Nephron (organoid): ENCODE measurements around the gene ADGRL3.

Source experiments
- H3K27ac Mint-ChIP-seq, 3 experiments: 2 replicates each; pipeline ENCODE4 v1.8.0; 2020; ENCODE audit warnings: mixed read lengths in 3 of 3, mild to moderate bottlenecking in 2 of 3, moderate library complexity in 1 of 3
- H3K27me3 Mint-ChIP-seq: 2 replicates; pipeline ENCODE4 v1.8.0; 2021; ENCODE audit warnings: low read depth, mild to moderate bottlenecking, moderate library complexity, mixed read lengths
- H3K36me3 Mint-ChIP-seq: 2 replicates; pipeline ENCODE4 v1.8.0; 2020; ENCODE audit warnings: low read depth, mixed read lengths
- H3K4me1 Mint-ChIP-seq: 2 replicates; pipeline ENCODE4 v1.8.0; 2020; ENCODE audit warnings: mixed read lengths
- H3K4me3 Mint-ChIP-seq, 3 experiments: 2 replicates each; pipeline ENCODE4 v1.8.0; 2020; ENCODE audit warnings: mild to moderate bottlenecking in 3 of 3, mixed read lengths in 3 of 3, moderate library complexity in 2 of 3
- H3K9me3 Mint-ChIP-seq: 2 replicates; pipeline ENCODE4 v1.8.0; 2020; ENCODE audit warnings: mixed read lengths
- TF ChIP-seq, protein P1 (sequence below), 3 experiments: fragments of 200-600 bp; sonication (generic); IDR thresholded peaks; one replicate each; pipeline ENCODE4 v1.5.0; 2021; ENCODE audit warnings: antibody characterized with exemption in 3 of 3; ENCODE audit not compliant: unreplicated experiment in 3 of 3

ADGRL3 gene

GRCh38 chr4:61882381-61882780 is 682.3 kb downstream of the ADGRL3 start:
- peaks cover 10% of the 10 kb centered on the region for H3K4me1 Mint-ChIP-seq
- no peaks in the 10 kb centered on the region for H3K36me3 Mint-ChIP-seq
- TF ChIP-seq, protein P1, sequence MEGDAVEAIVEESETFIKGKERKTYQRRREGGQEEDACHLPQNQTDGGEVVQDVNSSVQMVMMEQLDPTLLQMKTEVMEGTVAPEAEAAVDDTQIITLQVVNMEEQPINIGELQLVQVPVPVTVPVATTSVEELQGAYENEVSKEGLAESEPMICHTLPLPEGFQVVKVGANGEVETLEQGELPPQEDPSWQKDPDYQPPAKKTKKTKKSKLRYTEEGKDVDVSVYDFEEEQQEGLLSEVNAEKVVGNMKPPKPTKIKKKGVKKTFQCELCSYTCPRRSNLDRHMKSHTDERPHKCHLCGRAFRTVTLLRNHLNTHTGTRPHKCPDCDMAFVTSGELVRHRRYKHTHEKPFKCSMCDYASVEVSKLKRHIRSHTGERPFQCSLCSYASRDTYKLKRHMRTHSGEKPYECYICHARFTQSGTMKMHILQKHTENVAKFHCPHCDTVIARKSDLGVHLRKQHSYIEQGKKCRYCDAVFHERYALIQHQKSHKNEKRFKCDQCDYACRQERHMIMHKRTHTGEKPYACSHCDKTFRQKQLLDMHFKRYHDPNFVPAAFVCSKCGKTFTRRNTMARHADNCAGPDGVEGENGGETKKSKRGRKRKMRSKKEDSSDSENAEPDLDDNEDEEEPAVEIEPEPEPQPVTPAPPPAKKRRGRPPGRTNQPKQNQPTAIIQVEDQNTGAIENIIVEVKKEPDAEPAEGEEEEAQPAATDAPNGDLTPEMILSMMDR (IDR thresholded peaks at IDR 0.05; ENCODE audit: unreplicated experiment in 3 of 3), result no peak
- no peak overlapping the region for H3K27ac Mint-ChIP-seq
- no peaks in the 10 kb centered on the region for H3K27me3 Mint-ChIP-seq
- H3K9me3 Mint-ChIP-seq, result no peaks in the 10 kb centered on the region
- H3K4me3 Mint-ChIP-seq, result no peak overlapping the region

DNA sequence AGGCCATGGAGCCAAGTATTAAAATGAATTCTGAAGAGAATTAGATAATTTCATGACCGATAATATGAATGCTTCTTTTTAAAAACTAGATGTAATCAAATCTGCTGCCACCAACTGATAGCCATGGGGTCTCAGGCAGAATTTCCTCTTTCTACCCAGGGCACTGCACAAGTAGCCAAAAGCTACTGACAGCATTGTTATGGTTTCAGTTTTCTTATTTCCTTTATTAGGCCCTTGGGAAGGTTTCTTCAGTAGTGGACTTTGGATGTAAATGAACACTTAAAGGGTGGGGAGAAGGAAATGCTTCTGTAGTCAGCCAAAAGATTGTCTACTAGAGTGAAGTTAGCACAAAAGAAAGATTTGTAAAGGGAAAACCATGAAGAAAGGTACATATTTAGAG is 686.0 kb downstream of the ADGRL3 start:
- Mint-ChIP-seq H3K4me1 (peaks cover 10% of the 10 kb centered on the region), H3K27ac (peak overlapping the region in 2 of 3 experiments; percentile 43 to 48), H3K4me3 (no peak overlapping the region), H3K36me3 (no peaks in the 10 kb centered on the region), H3K9me3 (no peaks in the 10 kb centered on the region), H3K27me3 (no peaks in the 10 kb centered on the region)
- TF ChIP-seq, protein P1 (IDR thresholded peaks at IDR 0.05; ENCODE audit: unreplicated experiment in 3 of 3), result no peak

DNA sequence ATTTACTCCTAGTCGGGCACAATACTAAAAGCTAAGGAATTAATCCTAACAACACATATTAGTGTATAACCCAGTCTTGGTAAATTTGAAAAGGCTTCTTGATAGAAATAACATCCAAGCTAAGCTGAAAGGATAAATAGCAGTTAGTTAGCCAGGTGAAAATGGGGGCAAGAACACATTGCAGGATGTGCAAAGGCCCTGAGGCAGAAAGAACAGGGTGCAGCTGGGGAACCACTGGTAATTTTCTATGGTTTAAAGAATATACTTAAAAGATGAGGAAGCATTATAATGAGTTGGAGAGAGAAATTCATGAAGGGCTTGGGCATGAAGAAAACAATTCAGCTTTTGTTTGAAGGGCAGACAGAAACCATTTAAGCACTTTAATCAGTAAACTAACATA is 689.0 kb downstream of the ADGRL3 start:
- Mint-ChIP-seq H3K9me3 (no peaks in the 10 kb centered on the region), H3K4me1 (peaks cover 10% of the 10 kb centered on the region), H3K4me3 (no peak overlapping the region), H3K27me3 (no peaks in the 10 kb centered on the region), H3K36me3 (no peaks in the 10 kb centered on the region), H3K27ac (no peak overlapping the region)
- TF ChIP-seq, protein P1 (IDR thresholded peaks at IDR 0.05; ENCODE audit: unreplicated experiment in 3 of 3), result no peak

DNA sequence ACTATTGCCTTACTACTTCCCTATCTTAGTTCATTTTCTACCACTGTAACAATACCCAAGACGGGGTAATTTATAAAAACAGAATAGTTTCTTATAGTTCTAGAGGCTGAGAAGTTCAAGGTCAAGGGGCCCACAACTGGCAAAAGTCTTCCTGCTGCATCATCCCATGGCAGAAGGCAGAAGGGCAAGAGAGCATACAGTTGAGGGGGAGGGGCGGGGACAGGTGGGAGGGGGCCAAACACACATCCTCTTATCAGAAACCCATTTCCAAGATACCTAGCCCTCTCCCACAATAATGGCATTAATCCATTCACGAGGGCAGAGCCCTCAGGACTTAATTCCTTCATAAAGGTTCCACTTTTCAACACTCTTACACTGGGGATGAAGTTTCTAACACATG is 690.2 kb downstream of the ADGRL3 start:
- TF ChIP-seq, protein P1 (IDR thresholded peaks at IDR 0.05; ENCODE audit: unreplicated experiment in 3 of 3), result no peak
- no peak overlapping the region for H3K4me3 Mint-ChIP-seq
- no peak overlapping the region for H3K27ac Mint-ChIP-seq

GRCh38 chr4:61891953-61892352 is 691.8 kb downstream of the ADGRL3 start:
- H3K36me3 Mint-ChIP-seq, result peaks cover 6% of the 10 kb centered on the region
- H3K4me1 Mint-ChIP-seq, result peaks cover 8% of the 10 kb centered on the region
- no peaks in the 10 kb centered on the region for H3K27me3 Mint-ChIP-seq
- no peak overlapping the region for H3K4me3 Mint-ChIP-seq
- H3K9me3 Mint-ChIP-seq, result no peaks in the 10 kb centered on the region
- TF ChIP-seq, protein P1 (IDR thresholded peaks at IDR 0.05; ENCODE audit: unreplicated experiment in 3 of 3), result no peak
- H3K27ac Mint-ChIP-seq, result no peak overlapping the region

More for the DNA sequence above, 690.2 kb downstream of the ADGRL3 start:
- peaks cover 10% of the 10 kb centered on the region for H3K4me1 Mint-ChIP-seq
- H3K36me3 Mint-ChIP-seq, result peaks cover 6% of the 10 kb centered on the region
- H3K9me3 Mint-ChIP-seq, result no peaks in the 10 kb centered on the region
- no peaks in the 10 kb centered on the region for H3K27me3 Mint-ChIP-seq

DNA sequence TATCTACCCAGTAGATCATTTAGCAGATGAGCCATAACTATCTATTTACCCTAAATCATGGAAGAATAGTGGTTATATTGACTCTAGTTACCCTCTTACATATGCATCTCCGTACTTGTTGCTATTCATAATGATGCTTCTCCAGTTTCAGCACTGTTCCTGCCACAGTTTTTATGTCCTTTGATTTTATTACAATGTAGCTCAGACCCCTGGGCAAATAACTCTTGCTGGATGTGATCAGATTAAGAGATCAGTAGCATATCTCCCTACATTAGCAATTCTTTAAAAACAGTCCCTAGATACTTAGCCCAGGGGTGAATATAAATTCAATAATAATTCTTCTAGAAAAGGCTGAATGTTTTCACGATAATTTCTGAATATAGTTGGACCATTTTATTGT is 696.5 kb downstream of the ADGRL3 start:
- Mint-ChIP-seq H3K4me1 (peaks cover 17% of the 10 kb centered on the region), H3K9me3 (no peaks in the 10 kb centered on the region), H3K27ac (peak overlapping the region in 1 of 3 experiments; percentile 13), H3K36me3 (peaks cover 27% of the 10 kb centered on the region), H3K27me3 (no peaks in the 10 kb centered on the region), H3K4me3 (no peak overlapping the region)
- TF ChIP-seq, protein P1 (IDR thresholded peaks at IDR 0.05; ENCODE audit: unreplicated experiment in 3 of 3), result no peak
